Measurements from ENCODE around the gene HAPLN2.

GRCh38 chr1:156654700-156655099, 35.5 kb downstream of the HAPLN2 start:
- no peak for TF ChIP-seq PRDM15 (CRISPR knock-in tag; IDR thresholded peaks at IDR 0.05)
- no peak for TF ChIP-seq CTCF (IDR thresholded peaks at IDR 0.05)
- TF ChIP-seq NFE2L1 (CRISPR knock-in tag; IDR thresholded peaks at IDR 0.05) = no peak
- TF ChIP-seq ZBTB43 (CRISPR knock-in tag; IDR thresholded peaks at IDR 0.05) = no peak
- TF ChIP-seq ETV6 (CRISPR knock-in tag; IDR thresholded peaks at IDR 0.05) = no peak
- TF ChIP-seq FOXP1 (CRISPR knock-in tag; IDR thresholded peaks at IDR 0.05; ENCODE audit: borderline replicate concordance) = no peak
- no peak for TF ChIP-seq STAT6 (CRISPR knock-in tag; conservative IDR thresholded peaks at IDR 0.05; ENCODE audit: low read depth)
- TF ChIP-seq MAX (CRISPR knock-in tag; IDR thresholded peaks at IDR 0.05) = no peak
- TF ChIP-seq ZNF121 (CRISPR knock-in tag; IDR thresholded peaks at IDR 0.05) = no peak
- no peak for TF ChIP-seq USF2 (CRISPR knock-in tag; IDR thresholded peaks at IDR 0.05)
- no peak for TF ChIP-seq IRF1 (CRISPR knock-in tag; IDR thresholded peaks at IDR 0.05)
- TF ChIP-seq TCF7 (CRISPR knock-in tag; IDR thresholded peaks at IDR 0.05; ENCODE audit: low read depth) = no peak
- no peak for TF ChIP-seq ZNF512 (CRISPR knock-in tag; IDR thresholded peaks at IDR 0.05; ENCODE audit: borderline replicate concordance)
